Memory B cell (primary cell): ENCODE measurements around the gene CBX6.

ENCODE experiments used
- ATAC-seq: fragments of 150-1000 bp; cut with Tn5 transposase; 2 replicates; pipeline ENCODE4 v1.10.0; 2021; ENCODE audit warnings: low read depth, mild to moderate bottlenecking, moderate library complexity
- DNase-seq, 2 donors: peaks; one replicate each; pipeline ENCODE4 v3.0.0; 2022; ENCODE audit warnings: low spot score in 2 of 2
- H3K27ac Mint-ChIP-seq: one replicate; pipeline ENCODE4 v1.8.0; 2022; ENCODE audit warnings: mild to moderate bottlenecking, moderate library complexity, mixed read lengths
- H3K27me3 Mint-ChIP-seq: one replicate; pipeline ENCODE4 v1.8.0; 2022; ENCODE audit warnings: mixed read lengths
- H3K36me3 Mint-ChIP-seq: one replicate; pipeline ENCODE4 v1.8.0; 2022; ENCODE audit warnings: mild to moderate bottlenecking, mixed read lengths
- H3K4me1 Mint-ChIP-seq: one replicate; pipeline ENCODE4 v1.8.0; 2022; ENCODE audit warnings: mixed read lengths
- H3K4me3 Mint-ChIP-seq: one replicate; pipeline ENCODE4 v1.8.0; 2022; ENCODE audit warnings: mild to moderate bottlenecking, moderate library complexity, mixed read lengths
- H3K9me3 Mint-ChIP-seq: one replicate; pipeline ENCODE4 v1.8.0; 2022; ENCODE audit warnings: mixed read lengths

Gene CBX6

DNA sequence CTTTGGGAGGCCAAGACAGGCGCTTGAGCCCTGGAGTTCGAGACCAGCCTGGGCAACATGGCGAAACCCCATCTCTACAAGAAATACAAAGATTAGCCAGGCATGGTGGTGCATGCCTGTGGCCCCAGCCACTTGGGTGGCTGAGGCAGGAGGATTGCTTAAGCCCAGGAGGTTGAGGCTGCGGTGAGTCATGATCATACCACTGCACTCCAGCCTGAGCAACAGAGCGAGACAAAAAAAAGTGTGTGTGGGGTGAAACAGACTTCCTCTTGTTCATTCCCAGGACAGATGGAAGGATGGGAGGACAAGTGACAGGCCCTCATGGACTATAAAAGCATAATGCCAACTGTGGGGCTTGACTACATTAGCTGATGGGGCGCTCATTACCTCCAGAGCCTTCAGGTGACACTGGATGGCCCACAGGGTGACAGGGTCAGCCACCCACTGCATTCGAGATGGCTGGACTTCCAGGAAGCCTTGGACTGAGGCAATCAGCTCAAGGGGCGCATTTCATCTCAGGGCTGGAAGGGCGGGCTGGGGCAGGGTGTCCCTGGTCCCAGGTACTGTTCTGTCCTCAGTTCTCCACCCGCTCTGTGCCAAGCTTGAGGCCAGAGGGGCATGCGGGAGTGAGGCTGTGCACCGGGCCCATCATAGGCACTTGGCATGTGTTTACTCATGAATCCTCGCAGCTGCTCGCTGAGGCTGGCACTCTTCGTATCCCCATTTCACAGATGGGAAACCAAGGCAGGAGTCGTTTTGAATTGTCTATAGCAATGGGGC lies 40.7 kb downstream of the CBX6 start:
- H3K4me1 Mint-ChIP-seq = no peaks in the 10 kb centered on the region
- H3K4me3 Mint-ChIP-seq = no peak overlapping the region
- no peaks in the 10 kb centered on the region for H3K36me3 Mint-ChIP-seq
- ATAC-seq (no peak), DNase-seq (no peak)
- no peak overlapping the region for H3K27ac Mint-ChIP-seq
- H3K9me3 Mint-ChIP-seq = no peaks in the 10 kb centered on the region
- peaks cover 9% of the 10 kb centered on the region for H3K27me3 Mint-ChIP-seq

DNA sequence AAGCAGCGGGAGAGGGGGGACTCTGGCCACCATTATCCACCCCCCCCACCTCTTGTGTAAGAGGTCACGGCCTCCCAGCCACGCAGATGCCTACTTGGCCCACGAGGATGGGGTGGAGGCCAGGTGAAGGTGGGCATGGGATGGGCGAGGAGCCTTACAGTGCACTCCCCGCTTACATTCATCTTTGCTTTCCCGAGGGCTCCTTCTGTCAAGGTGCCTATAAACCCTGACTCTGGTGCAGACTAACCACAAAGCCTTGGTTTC lies 41.2 kb downstream of the CBX6 start:
- Mint-ChIP-seq H3K4me3 (no peak overlapping the region), H3K36me3 (no peaks in the 10 kb centered on the region), H3K27ac (no peak overlapping the region), H3K27me3 (peaks cover 7% of the 10 kb centered on the region), H3K4me1 (no peaks in the 10 kb centered on the region), H3K9me3 (no peaks in the 10 kb centered on the region)
- ATAC-seq (no peak), DNase-seq (no peak)

DNA sequence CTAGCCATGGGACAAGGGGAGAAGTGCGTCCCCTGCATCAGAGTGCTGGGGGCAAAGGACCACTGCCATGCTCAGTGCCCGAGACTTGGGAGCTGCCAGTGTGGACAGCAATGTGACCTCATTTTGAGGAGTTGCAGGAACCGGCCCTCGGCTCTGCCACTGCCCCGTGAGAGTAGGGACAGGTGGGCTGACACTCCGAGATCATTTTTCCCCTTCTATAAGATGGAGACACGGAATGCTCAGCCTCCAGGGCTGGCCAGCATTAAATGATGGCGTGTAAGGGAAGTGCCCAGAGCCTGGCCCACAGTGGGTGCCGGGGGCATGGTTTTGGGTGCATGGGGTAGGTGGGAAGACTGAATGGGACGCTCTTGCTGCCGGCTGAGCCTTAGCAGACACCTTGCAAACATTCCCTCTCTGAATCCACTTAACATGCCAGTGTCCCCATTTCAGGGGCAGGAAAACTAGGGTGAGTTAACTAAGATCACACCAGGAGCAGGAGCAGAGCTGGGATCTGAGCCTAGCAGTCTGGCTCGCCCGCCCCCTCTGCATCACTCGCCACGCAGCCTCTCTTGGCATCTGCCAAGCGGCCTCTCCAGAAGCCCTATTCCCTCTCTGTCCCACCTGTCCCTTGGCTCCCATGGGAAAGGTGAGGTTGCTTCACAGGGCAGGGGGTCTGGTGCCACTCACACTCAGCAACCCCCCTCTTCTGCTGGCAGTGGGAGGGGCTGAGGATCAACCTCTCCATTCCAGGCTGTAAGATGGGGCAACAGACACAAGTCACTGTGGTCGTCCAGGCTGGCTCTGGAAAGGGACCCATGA lies 41.8 kb downstream of the CBX6 start:
- Mint-ChIP-seq H3K4me3 (no peak overlapping the region), H3K27ac (no peak overlapping the region), H3K4me1 (no peaks in the 10 kb centered on the region), H3K9me3 (no peaks in the 10 kb centered on the region), H3K36me3 (no peaks in the 10 kb centered on the region), H3K27me3 (peaks cover 7% of the 10 kb centered on the region)
- DNase-seq (no peak), ATAC-seq (no peak)

GRCh38 chr22:38829485-38829884 lies 42.5 kb downstream of the CBX6 start:
- Mint-ChIP-seq H3K4me3 (no peak overlapping the region), H3K27ac (no peak overlapping the region), H3K27me3 (peaks cover 6% of the 10 kb centered on the region), H3K36me3 (no peaks in the 10 kb centered on the region), H3K9me3 (no peaks in the 10 kb centered on the region), H3K4me1 (no peaks in the 10 kb centered on the region)
- ATAC-seq (no peak), DNase-seq (no peak)

DNA sequence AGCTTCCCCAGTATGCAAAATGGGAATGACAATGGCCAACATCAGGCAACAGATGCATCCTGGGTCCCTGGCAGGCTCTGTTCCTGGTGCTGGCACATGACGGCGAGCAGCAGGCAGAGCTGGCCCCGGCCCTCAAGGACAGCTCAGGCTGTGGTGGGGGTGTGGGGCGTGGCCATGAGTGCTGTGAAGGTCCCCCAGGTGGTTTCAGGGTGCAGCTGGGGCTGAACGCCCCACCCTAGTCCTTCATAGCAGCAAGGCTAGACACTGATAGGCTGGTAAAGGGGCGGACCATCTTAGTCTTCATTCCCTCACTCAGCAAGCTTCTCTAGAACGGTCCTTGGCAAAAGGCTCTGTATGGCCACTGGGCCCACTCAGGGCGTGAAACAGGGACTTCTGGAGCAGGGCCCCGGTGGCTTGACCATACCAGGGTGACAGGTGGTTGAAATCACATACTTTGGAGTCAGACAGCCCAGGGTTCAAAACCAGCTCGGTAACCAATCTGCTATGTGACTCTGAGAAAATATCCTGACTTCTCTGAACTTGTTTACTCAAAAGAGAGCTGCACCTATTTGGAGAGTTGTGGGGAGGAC lies 43.3 kb downstream of the CBX6 start:
- Mint-ChIP-seq H3K27me3 (peaks cover 4% of the 10 kb centered on the region), H3K4me1 (no peaks in the 10 kb centered on the region), H3K9me3 (no peaks in the 10 kb centered on the region), H3K27ac (no peak overlapping the region), H3K36me3 (no peaks in the 10 kb centered on the region), H3K4me3 (no peak overlapping the region)
- DNase-seq (no peak), ATAC-seq (no peak)

GRCh38 chr22:38828191-38828590 lies 43.8 kb downstream of the CBX6 start:
- no peak overlapping the region for H3K4me3 Mint-ChIP-seq
- no peak for DNase-seq
- no peak for ATAC-seq
- no peak overlapping the region for H3K27ac Mint-ChIP-seq
- H3K27me3 Mint-ChIP-seq = peaks cover 5% of the 10 kb centered on the region
- no peaks in the 10 kb centered on the region for H3K4me1 Mint-ChIP-seq
- no peaks in the 10 kb centered on the region for H3K36me3 Mint-ChIP-seq
- H3K9me3 Mint-ChIP-seq = no peaks in the 10 kb centered on the region

DNA sequence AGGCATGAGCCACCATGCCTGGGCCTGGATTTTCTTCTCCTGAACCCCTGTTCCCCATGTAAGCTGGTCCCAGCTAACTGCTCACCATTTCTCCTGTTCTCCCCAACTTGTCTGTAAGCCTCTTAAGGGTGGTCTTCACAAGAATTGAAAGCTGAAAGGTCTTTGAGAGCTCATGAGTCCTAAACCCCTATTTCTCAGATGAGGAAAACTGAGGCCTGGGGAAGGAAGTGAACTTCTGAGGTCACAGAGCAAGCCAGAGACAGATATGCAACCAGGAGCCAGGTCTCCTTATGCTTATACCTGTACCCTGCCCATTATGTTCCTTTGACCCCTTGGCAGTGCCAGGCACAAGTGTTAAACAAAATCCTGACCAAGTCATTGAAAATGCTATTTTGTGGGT lies 44.5 kb downstream of the CBX6 start:
- Mint-ChIP-seq H3K9me3 (no peaks in the 10 kb centered on the region), H3K4me3 (no peak overlapping the region), H3K36me3 (no peaks in the 10 kb centered on the region), H3K4me1 (no peaks in the 10 kb centered on the region), H3K27ac (no peak overlapping the region), H3K27me3 (peaks cover 5% of the 10 kb centered on the region)
- ATAC-seq (no peak), DNase-seq (no peak)

DNA sequence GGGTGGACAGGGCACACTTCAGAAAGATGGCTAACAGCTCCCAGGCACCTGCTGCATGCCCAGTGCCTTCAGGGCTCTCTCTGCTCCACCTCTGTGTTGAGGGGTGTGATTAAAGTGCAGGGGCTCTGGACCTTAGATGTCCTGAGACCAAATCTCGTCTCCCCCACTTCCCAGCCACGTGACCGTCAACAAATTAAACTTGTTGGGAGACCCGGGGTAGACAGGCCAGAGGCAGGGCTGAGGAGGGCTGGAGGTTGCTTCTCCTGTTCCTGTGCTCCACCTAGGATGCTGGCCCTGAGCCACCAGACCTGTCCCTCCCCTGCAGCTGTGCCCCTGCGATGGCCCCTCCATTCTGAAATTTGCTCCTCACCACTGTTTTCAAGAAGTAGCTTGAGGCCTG lies 45.2 kb downstream of the CBX6 start:
- no peak overlapping the region for H3K4me3 Mint-ChIP-seq
- H3K9me3 Mint-ChIP-seq = no peaks in the 10 kb centered on the region
- no peak overlapping the region for H3K27ac Mint-ChIP-seq
- DNase-seq (no peak), ATAC-seq (no peak)
- H3K4me1 Mint-ChIP-seq = no peaks in the 10 kb centered on the region
- no peaks in the 10 kb centered on the region for H3K36me3 Mint-ChIP-seq
- H3K27me3 Mint-ChIP-seq = peaks cover 4% of the 10 kb centered on the region

DNA sequence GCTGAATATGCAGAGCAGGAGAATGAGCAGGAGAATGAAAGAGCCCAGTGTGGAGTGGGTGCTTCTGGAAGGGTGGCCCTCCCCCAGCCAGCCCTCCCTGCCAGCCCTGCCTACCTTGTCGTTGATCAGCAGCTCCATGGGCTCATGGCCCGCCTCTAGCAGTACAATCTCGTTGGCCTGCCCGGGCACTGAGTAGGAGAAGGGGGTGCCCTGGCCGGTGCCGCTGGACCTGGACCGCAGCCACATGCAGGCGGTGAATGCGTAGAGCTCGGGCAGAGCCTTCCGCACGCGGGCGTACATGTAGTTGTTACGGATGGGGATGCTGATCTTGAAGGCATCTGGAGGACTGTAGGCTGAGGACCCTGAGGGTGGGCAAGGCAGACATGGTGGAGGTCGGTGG lies 45.6 kb downstream of the CBX6 start:
- DNase-seq (no peak), ATAC-seq (no peak)
- H3K9me3 Mint-ChIP-seq = no peaks in the 10 kb centered on the region
- H3K4me1 Mint-ChIP-seq = no peaks in the 10 kb centered on the region
- H3K4me3 Mint-ChIP-seq = no peak overlapping the region
- H3K27ac Mint-ChIP-seq = no peak overlapping the region
- H3K36me3 Mint-ChIP-seq = no peaks in the 10 kb centered on the region
- H3K27me3 Mint-ChIP-seq = peaks cover 7% of the 10 kb centered on the region

DNA sequence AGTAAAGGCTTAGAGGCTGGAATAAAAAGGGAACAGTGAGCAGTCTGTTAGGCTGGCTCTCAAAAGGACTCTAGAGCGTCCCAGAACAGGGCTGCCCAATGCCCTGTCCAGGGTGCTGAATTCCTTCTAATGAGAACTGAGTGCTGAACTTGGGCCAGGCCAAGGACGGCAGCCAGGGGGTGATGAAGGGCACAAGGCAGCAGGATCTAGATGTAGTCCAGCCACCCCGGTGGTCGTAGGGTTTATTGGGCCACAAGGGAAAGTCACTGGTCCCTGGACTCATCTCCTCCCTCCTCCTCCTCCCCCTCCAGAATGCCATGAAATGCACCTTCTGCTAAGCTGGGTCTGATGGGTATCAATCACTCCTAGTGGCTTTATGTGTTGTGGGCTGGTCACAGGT lies 47.4 kb downstream of the CBX6 start:
- Mint-ChIP-seq H3K27ac (no peak overlapping the region), H3K4me1 (no peaks in the 10 kb centered on the region), H3K27me3 (peaks cover 7% of the 10 kb centered on the region), H3K4me3 (no peak overlapping the region), H3K36me3 (no peaks in the 10 kb centered on the region), H3K9me3 (no peaks in the 10 kb centered on the region)
- ATAC-seq (peak; percentile 75), DNase-seq (peak; percentile 27 to 52)

GRCh38 chr22:38823637-38824036 lies 48.4 kb downstream of the CBX6 start:
- Mint-ChIP-seq H3K36me3 (no peaks in the 10 kb centered on the region), H3K4me1 (no peaks in the 10 kb centered on the region), H3K27ac (no peak overlapping the region), H3K27me3 (peaks cover 7% of the 10 kb centered on the region), H3K9me3 (no peaks in the 10 kb centered on the region), H3K4me3 (no peak overlapping the region)
- DNase-seq (no peak), ATAC-seq (no peak)

- no peak for DNase-seq
- Mint-ChIP-seq H3K4me1 (no peaks in the 10 kb centered on the region), H3K4me3 (no peak overlapping the region), H3K27ac (no peak overlapping the region), H3K27me3 (peaks cover 11% of the 10 kb centered on the region), H3K9me3 (no peaks in the 10 kb centered on the region), H3K36me3 (no peaks in the 10 kb centered on the region)
- ATAC-seq = no peak
These were observed 48.9 kb downstream of the CBX6 start for GRCh38 chr22:38823076-38823475.

DNA sequence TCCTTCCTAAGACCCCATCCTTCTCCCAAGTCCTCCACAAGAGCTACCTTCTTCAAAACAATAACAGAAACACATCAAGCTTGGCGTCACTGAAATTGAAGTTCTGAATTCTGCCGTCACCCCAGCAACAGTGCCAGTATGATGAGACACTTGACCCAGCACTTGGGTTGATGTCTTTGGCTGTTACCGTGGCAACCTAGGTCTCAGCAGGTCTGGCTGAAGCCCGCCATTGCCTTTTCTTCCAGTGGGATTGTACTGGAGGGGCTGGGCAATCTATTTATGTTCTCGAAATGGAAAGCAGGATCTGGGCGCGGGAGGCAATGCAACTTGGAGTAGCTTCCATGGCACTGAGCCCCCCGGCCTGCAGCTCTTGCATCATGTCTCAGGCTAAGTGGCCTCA lies 52.0 kb downstream of the CBX6 start:
- H3K27me3 Mint-ChIP-seq = peaks cover 25% of the 10 kb centered on the region
- DNase-seq (no peak), ATAC-seq (no peak)
- no peaks in the 10 kb centered on the region for H3K4me1 Mint-ChIP-seq
- H3K36me3 Mint-ChIP-seq = no peaks in the 10 kb centered on the region
- H3K27ac Mint-ChIP-seq = no peak overlapping the region
- no peak overlapping the region for H3K4me3 Mint-ChIP-seq
- H3K9me3 Mint-ChIP-seq = no peaks in the 10 kb centered on the region

DNA sequence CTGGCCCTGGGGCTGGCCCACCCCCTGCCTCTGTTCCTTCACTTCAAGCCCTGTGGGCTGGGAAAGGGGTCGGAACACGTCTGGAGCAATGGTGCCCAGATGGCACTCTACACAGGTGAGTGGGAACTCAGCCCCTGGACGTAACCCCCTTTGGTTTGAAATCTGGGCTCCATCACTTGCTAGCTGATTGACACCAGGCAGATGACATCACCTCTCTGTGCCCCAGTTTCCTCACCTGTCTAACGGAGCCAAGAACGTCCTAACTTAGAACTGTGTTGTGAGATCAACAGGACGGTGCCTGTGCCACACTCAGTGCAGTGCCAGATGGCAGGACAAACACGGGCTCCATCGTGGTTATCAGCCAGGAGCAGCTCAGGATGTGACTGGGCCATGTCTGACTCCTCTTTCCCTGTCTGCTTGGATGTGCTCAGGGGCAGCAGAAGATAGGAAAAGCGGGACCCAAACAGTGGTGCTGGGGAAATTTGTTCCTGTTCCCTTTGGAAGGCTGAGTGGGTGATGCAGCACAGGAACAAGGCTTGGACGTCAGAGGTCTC lies 52.6 kb downstream of the CBX6 start:
- no peak for ATAC-seq

More for the DNA sequence above, 52.6 kb downstream of the CBX6 start:
- Mint-ChIP-seq H3K36me3 (peaks cover 3% of the 10 kb centered on the region), H3K27ac (no peak overlapping the region), H3K27me3 (peaks cover 29% of the 10 kb centered on the region), H3K9me3 (no peaks in the 10 kb centered on the region), H3K4me1 (no peaks in the 10 kb centered on the region), H3K4me3 (no peak overlapping the region)
- DNase-seq = no peak
